A549 (cell line): Measurements from ENCODE around the gene PRSS23. TPM values are rescaled to one million over a fixed set of nuclear protein-coding genes. Genes with fewer than 3 reads are reported as not detected.

Experiments used
- ATAC-seq, 2 experiments: fragments of 200-7000 bp in 1 of 2; fragments of >200 bp in 1 of 2; cut with Nextera tagmentation in 1 of 2; cut with Tn5 transposase in 1 of 2; 3 replicates each; pipeline versions ENCODE4 v1.8.0 to v1.9.1; 2018 to 2020; ENCODE audit warnings: mild to moderate bottlenecking in 1 of 2, moderate library complexity in 1 of 2
- CTCF ChIA-PET: fragments of 300-600 bp; sonication (Branson Sonifier 250); formaldehyde crosslinking; extraction: SDS; loops from one replicate; lab custom pipeline; 2021; ENCODE audit warnings: antibody characterized with exemption, inconsistent platforms; lab: Yijun Ruan, JAX
- POLR2A ChIA-PET: fragments of 350-600 bp; formaldehyde crosslinking; extraction: SDS; loops from one replicate; lab custom pipeline; 2021; ENCODE audit warnings: antibody characterized with exemption, inconsistent platforms; lab: Yijun Ruan, JAX
- DNase-seq, 2 experiments: peaks; one replicate each; pipeline versions ENCODE4 v3.0.0 to v3.0.0-alpha.2; 2011 to 2016; ENCODE audit warnings: low read depth in 1 of 2, low spot score in 1 of 2
- FAIRE-seq: peaks from 2 replicates; lab custom pipeline; 2011; peaks lifted over from hg19 to GRCh38; lab: Jason Lieb, UNC
- H3K27ac ChIP-seq, 2 experiments: fragments of >200 bp; sonication (Bioruptor Twin); formaldehyde crosslinking; 3 replicates each; pipeline ENCODE4 v1.5.1; 2016 to 2017
- H3K4me1 ChIP-seq: fragments of >200 bp; sonication (Bioruptor Twin); formaldehyde crosslinking; 3 replicates; pipeline ENCODE4 v1.6.1; 2016
- H3K4me2 ChIP-seq: fragments of >200 bp; sonication (Bioruptor Twin); formaldehyde crosslinking; 3 replicates; pipeline ENCODE4 v1.6.1; 2016
- H3K4me3 ChIP-seq: fragments of >200 bp; sonication (Bioruptor Twin); formaldehyde crosslinking; 3 replicates; pipeline ENCODE4 v1.5.1; 2016
- H3K9me3 ChIP-seq: fragments of >200 bp; sonication (Bioruptor Twin); formaldehyde crosslinking; 3 replicates; pipeline ENCODE4 v1.6.1; 2016
- EHMT2 ChIP-seq: fragments of 200-600 bp; sonication (generic); IDR thresholded peaks from 2 replicates; pipeline ENCODE4 v1.6.1; 2016; ENCODE audit warnings: antibody characterized with exemption, low read depth, mild to moderate bottlenecking, moderate library complexity
- FOXS1 ChIP-seq: fragments of 250-450 bp; sonication (Bioruptor Pico); IDR thresholded peaks from 2 replicates; pipeline ENCODE4 v1.5.0; 2020; ENCODE audit warnings: mild to moderate bottlenecking, moderate library complexity
- HOXA7 ChIP-seq: fragments of 250-450 bp; sonication (Bioruptor Pico); IDR thresholded peaks from 2 replicates; pipeline ENCODE4 v1.5.0; 2020; ENCODE audit warnings: mild to moderate bottlenecking, moderate library complexity
- HOXB13 ChIP-seq: fragments of 250-450 bp; sonication (Bioruptor Pico); IDR thresholded peaks from 2 replicates; pipeline ENCODE4 v1.5.0; 2020; ENCODE audit warnings: low read depth, mild to moderate bottlenecking, moderate library complexity
- JUNB ChIP-seq: fragments of >200 bp; sonication (Bioruptor Twin); formaldehyde crosslinking; IDR thresholded peaks from 2 replicates; pipeline ENCODE4 v1.6.1; 2016
- KDM1A ChIP-seq: fragments of 200-600 bp; sonication (generic); IDR thresholded peaks from 2 replicates; pipeline ENCODE4 v1.6.1; 2016; ENCODE audit warnings: low read depth, mild to moderate bottlenecking
- KDM5A ChIP-seq: fragments of 200-600 bp; sonication (generic); IDR thresholded peaks from 2 replicates; pipeline ENCODE4 v1.6.1; 2016; ENCODE audit warnings: antibody characterized with exemption, mild to moderate bottlenecking
- MAFK ChIP-seq: fragments of 450-650 bp; IDR thresholded peaks from 2 replicates; pipeline ENCODE4 v1.6.1; 2014; ENCODE audit not compliant: partially characterized antibody
- MYC ChIP-seq: IDR thresholded peaks from 2 replicates; pipeline ENCODE4 v1.6.1; 2012; ENCODE audit warnings: mild to moderate bottlenecking, inconsistent platforms, low read length, improper control_type of control experiment, borderline replicate concordance
- NFE2L2 ChIP-seq: fragments of 150-350 bp; conservative IDR thresholded peaks from 2 replicates; pipeline ENCODE4 v1.6.1; 2014; ENCODE audit warnings: low read length
- NPAS2 ChIP-seq: fragments of 250-450 bp; sonication (Bioruptor Pico); IDR thresholded peaks from 2 replicates; pipeline ENCODE4 v1.8.0; 2022; ENCODE audit warnings: mild to moderate bottlenecking, moderate library complexity, borderline replicate concordance
- NR3C1 ChIP-seq: fragments of >200 bp; sonication (Bioruptor Twin); formaldehyde crosslinking; IDR thresholded peaks from 3 replicates; pipeline ENCODE4 v1.6.1; 2017
- SREBF2 ChIP-seq: fragments of 450-650 bp; IDR thresholded peaks from 2 replicates; pipeline ENCODE4 v1.6.1; 2014; ENCODE audit warnings: mild to moderate bottlenecking, moderate library complexity
- TP53 ChIP-seq: fragments of 250-450 bp; sonication (Bioruptor Pico); IDR thresholded peaks from 2 replicates; pipeline ENCODE4 v1.5.0; 2021; ENCODE audit warnings: mild to moderate bottlenecking, moderate library complexity
- ZNF302 ChIP-seq: fragments of 250-450 bp; sonication (Bioruptor Pico); IDR thresholded peaks from 2 replicates; pipeline ENCODE4 v1.9.0; 2021; ENCODE audit warnings: inconsistent platforms, mild to moderate bottlenecking, moderate library complexity
- WGBS: methylation state at CpG from one replicate; pipeline ENCODE4 v1.1.6; 2017; ENCODE audit errors: missing lambda C conversion rate; 5-methylcytosine and 5-hydroxymethylcytosine counted together
- polyA plus RNA-seq, 4 experiments: library from polyadenylated mRNA; depleted of rRNA in 3 of 4; stranded (reverse); fragments of >200 nt; fragmentation: RNase III in 1 of 4; extraction: RNeasy Plus Mini Kit Qiagen cat#74134 plus additional on column Dnase treatment in 1 of 4; gene quantifications; 2 replicates in 3 of 4; 3 replicates in 1 of 4; pipeline ENCODE4 v1.2.3, GENCODE V29; 2011 to 2017
- TF ChIP-seq, protein P1 (sequence below): IDR thresholded peaks from 2 replicates; pipeline ENCODE4 v1.6.1; 2012
- TF ChIP-seq, protein P2 (sequence below): IDR thresholded peaks from 2 replicates; pipeline ENCODE4 v1.6.1; 2012; ENCODE audit warnings: low read depth, borderline replicate concordance
- TF ChIP-seq, protein P3 (sequence below): fragments of 450-650 bp; IDR thresholded peaks from 2 replicates; pipeline ENCODE4 v1.6.1; 2014; ENCODE audit warnings: antibody characterized with exemption
- TF ChIP-seq, protein P4 (sequence below): fragments of 250-450 bp; sonication (Bioruptor Pico); IDR thresholded peaks from 2 replicates; pipeline ENCODE4 v1.5.0; 2021; ENCODE audit warnings: mild to moderate bottlenecking, moderate library complexity, borderline replicate concordance
- TF ChIP-seq, protein P5 (sequence below): fragments of 150-350 bp; IDR thresholded peaks from 2 replicates; pipeline ENCODE4 v1.6.1; 2014; ENCODE audit warnings: low read depth, mild to moderate bottlenecking, low read length
- TF ChIP-seq, protein P6 (sequence below): fragments of >200 bp; sonication (Bioruptor Twin); formaldehyde crosslinking; IDR thresholded peaks from 3 replicates; pipeline ENCODE4 v1.5.1; 2016

PRSS23 gene
- polyA plus RNA-seq, 2 of the 4 experiments (the other 2 are of a cell fraction) = 217 to 240 TPM

DNA sequence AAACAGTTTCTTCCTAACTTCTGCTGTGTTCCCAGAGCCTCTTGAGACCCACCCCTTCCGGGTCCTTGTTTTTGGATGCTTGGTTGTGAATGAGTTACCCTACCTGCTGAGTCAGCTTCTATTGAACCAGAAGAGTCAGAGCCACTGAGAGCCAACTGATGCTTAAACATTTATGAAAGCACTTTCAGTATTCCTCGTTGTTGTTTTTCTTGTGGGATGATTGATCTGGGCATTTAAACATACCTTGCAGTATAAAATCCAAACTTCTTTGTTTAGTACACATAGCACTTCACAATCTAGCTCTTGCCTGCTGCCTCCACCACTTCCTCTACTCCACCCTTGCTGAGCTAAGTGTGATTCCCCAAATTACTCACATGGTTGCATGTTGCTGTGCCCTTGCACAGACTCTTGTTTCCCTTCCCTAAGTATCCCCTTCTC, 5.5 kb downstream of the PRSS23 start:
- TF ChIP-seq MAFK (peak; percentile 96), KDM1A (no peak)
- Histone ChIP-seq H3K4me1 (peaks cover 79% of the 10 kb centered on the region), H3K4me3 (no peak overlapping the region), H3K27ac (peak overlapping the region in 1 of 2 experiments; percentile 19; a peak in 4 of 6 replicates), H3K4me2 (peak overlapping the region; percentile 88), H3K9me3 (no peaks in the 10 kb centered on the region)
- FAIRE-seq = no peak
- no peak for DNase-seq
- ATAC-seq = no peak
- WGBS = 38% methylated on average over 2 of the region's 2 CpGs
- ChIA-PET CTCF (interaction anchor here (0.8 to 2.5 kb wide), 3 partner anchors 9 to 349 kb away, joined by 3 to 10 read pairs (median 7); no protein-coding TSS in a partner anchor), POLR2A (interaction anchor here (1.0 kb wide), 1 partner anchor 140 kb away, joined by 3 read pairs; no protein-coding TSS in a partner anchor)

DNA sequence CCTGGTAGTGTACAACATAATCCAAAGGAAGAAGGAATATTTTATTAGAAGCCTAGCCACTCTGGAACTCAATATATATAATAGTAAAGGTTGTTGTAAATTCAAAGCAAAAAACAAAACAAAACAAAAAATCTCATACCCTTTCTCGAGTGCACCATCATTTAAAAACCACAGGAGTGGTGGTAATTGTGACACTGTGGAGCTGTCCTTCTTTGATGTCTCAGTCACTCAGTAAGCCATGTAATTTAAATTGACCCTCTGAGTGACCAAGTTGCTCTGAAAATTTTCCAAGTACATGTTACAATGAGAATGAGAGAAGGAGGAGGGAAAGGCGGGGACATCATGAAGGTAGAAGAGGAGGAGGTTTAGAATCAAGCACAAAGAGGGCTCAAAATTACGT, 6.6 kb downstream of the PRSS23 start:
- Histone ChIP-seq H3K4me2 (no peak overlapping the region), H3K27ac (peak overlapping the region in 1 of 2 experiments; percentile 40; a peak in 3 of 6 replicates), H3K9me3 (no peaks in the 10 kb centered on the region), H3K4me3 (no peak overlapping the region), H3K4me1 (peaks cover 89% of the 10 kb centered on the region)
- ChIA-PET CTCF (interaction anchor here (2.1 to 2.5 kb wide), 2 partner anchors 199 to 350 kb away, joined by 7 to 10 read pairs; no protein-coding TSS in a partner anchor), POLR2A (no interaction called here)
- TF ChIP-seq, protein P1, sequence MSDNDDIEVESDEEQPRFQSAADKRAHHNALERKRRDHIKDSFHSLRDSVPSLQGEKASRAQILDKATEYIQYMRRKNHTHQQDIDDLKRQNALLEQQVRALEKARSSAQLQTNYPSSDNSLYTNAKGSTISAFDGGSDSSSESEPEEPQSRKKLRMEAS = no peak
- no peak for TF ChIP-seq NPAS2 (CRISPR knock-in tag)
- no peak for TF ChIP-seq MAFK
- TF ChIP-seq, protein P2, sequence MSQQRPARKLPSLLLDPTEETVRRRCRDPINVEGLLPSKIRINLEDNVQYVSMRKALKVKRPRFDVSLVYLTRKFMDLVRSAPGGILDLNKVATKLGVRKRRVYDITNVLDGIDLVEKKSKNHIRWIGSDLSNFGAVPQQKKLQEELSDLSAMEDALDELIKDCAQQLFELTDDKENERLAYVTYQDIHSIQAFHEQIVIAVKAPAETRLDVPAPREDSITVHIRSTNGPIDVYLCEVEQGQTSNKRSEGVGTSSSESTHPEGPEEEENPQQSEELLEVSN = no peak
- no peak for TF ChIP-seq HOXB13
- no peak for TF ChIP-seq FOXS1
- no peak for TF ChIP-seq NFE2L2
- no peak for TF ChIP-seq HOXA7 (CRISPR knock-in tag)
- TF ChIP-seq, protein P3, sequence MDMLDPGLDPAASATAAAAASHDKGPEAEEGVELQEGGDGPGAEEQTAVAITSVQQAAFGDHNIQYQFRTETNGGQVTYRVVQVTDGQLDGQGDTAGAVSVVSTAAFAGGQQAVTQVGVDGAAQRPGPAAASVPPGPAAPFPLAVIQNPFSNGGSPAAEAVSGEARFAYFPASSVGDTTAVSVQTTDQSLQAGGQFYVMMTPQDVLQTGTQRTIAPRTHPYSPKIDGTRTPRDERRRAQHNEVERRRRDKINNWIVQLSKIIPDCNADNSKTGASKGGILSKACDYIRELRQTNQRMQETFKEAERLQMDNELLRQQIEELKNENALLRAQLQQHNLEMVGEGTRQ = no peak
- TF ChIP-seq, protein P4, sequence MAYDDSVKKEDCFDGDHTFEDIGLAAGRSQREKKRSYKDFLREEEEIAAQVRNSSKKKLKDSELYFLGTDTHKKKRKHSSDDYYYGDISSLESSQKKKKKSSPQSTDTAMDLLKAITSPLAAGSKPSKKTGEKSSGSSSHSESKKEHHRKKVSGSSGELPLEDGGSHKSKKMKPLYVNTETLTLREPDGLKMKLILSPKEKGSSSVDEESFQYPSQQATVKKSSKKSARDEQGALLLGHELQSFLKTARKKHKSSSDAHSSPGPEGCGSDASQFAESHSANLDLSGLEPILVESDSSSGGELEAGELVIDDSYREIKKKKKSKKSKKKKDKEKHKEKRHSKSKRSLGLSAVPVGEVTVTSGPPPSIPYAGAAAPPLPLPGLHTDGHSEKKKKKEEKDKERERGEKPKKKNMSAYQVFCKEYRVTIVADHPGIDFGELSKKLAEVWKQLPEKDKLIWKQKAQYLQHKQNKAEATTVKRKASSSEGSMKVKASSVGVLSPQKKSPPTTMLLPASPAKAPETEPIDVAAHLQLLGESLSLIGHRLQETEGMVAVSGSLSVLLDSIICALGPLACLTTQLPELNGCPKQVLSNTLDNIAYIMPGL (CRISPR knock-in tag) = no peak
- TF ChIP-seq NR3C1 = no peak
- no peak for TF ChIP-seq JUNB
- TF ChIP-seq EHMT2 = no peak
- TF ChIP-seq MYC = no peak
- ATAC-seq (no peak), DNase-seq (no peak), FAIRE-seq (no peak)
- 92% methylated on average over 3 of the region's 3 CpGs for WGBS

DNA sequence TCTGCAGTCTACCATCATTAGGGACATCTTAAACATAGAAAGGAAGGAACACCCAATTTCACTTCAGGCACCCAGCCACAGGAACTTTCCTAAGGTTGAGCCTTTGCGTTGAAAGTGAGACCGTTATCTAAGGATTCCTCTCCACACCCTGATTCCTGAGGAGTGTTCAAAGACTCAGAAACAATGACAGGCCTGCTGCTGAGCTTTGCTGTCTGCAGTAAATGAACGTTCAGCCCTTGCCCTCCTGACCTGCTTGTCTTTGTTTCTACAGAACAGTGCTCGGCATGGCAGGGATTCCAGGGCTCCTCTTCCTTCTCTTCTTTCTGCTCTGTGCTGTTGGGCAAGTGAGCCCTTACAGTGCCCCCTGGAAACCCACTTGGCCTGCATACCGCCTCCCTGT, 7.0 kb downstream of the PRSS23 start:
- ChIA-PET CTCF (interaction anchor here (2.1 kb wide), 1 partner anchor 199 kb away, joined by 10 read pairs; no protein-coding TSS in a partner anchor), POLR2A (no interaction called here)
- Histone ChIP-seq H3K9me3 (no peaks in the 10 kb centered on the region), H3K4me1 (peaks cover 90% of the 10 kb centered on the region), H3K4me2 (no peak overlapping the region), H3K4me3 (no peak overlapping the region), H3K27ac (peak overlapping the region in 1 of 2 experiments; percentile 40; a peak in 3 of 6 replicates)
- DNase-seq (no peak), ATAC-seq (no peak), FAIRE-seq (no peak)
- 73% methylated on average over 5 of the region's 5 CpGs for WGBS
- TF ChIP-seq, protein P5, sequence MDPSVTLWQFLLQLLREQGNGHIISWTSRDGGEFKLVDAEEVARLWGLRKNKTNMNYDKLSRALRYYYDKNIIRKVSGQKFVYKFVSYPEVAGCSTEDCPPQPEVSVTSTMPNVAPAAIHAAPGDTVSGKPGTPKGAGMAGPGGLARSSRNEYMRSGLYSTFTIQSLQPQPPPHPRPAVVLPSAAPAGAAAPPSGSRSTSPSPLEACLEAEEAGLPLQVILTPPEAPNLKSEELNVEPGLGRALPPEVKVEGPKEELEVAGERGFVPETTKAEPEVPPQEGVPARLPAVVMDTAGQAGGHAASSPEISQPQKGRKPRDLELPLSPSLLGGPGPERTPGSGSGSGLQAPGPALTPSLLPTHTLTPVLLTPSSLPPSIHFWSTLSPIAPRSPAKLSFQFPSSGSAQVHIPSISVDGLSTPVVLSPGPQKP = no peak
- no peak for TF ChIP-seq SREBF2
- no peak for TF ChIP-seq KDM5A
- TF ChIP-seq, protein P1 = no peak
- TF ChIP-seq, protein P6, sequence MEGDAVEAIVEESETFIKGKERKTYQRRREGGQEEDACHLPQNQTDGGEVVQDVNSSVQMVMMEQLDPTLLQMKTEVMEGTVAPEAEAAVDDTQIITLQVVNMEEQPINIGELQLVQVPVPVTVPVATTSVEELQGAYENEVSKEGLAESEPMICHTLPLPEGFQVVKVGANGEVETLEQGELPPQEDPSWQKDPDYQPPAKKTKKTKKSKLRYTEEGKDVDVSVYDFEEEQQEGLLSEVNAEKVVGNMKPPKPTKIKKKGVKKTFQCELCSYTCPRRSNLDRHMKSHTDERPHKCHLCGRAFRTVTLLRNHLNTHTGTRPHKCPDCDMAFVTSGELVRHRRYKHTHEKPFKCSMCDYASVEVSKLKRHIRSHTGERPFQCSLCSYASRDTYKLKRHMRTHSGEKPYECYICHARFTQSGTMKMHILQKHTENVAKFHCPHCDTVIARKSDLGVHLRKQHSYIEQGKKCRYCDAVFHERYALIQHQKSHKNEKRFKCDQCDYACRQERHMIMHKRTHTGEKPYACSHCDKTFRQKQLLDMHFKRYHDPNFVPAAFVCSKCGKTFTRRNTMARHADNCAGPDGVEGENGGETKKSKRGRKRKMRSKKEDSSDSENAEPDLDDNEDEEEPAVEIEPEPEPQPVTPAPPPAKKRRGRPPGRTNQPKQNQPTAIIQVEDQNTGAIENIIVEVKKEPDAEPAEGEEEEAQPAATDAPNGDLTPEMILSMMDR = no peak
- no peak for TF ChIP-seq ZNF302 (CRISPR knock-in tag)
- no peak for TF ChIP-seq TP53 (CRISPR knock-in tag)
- TF ChIP-seq EHMT2 = no peak
- TF ChIP-seq NR3C1 = no peak
